ENCODE measurements around the gene CSNK2A1.

CSNK2A1 gene

GRCh38 chr20:568097-568652 is 24.6 kb upstream of the CSNK2A1 start:
- no peaks in the 10 kb centered on the region for H3K9me3 ChIP-seq (ENCODE audit: severe bottlenecking)
- H3K4me3 ChIP-seq (ENCODE audit: severe bottlenecking): no peak overlapping the region
- H3K27ac ChIP-seq (ENCODE audit: poor library complexity, severe bottlenecking): no peak overlapping the region
- no peaks in the 10 kb centered on the region for H3K4me1 ChIP-seq (ENCODE audit: insufficient read depth, poor library complexity, severe bottlenecking)
- H3K36me3 ChIP-seq (ENCODE audit: low read depth): no peaks in the 10 kb centered on the region
- H3K27me3 ChIP-seq (ENCODE audit: insufficient read depth, poor library complexity, severe bottlenecking): peaks cover 26% of the 10 kb centered on the region
- no peak for DNase-seq (ENCODE audit: low spot score)
- no peak for TF ChIP-seq CTCF (IDR thresholded peaks at IDR 0.05; ENCODE audit: poor library complexity, severe bottlenecking)
- no peak for ATAC-seq (ENCODE audit: low read depth)

GRCh38 chr20:564192-564591 is 20.6 kb upstream of the CSNK2A1 start:
- Histone ChIP-seq H3K27ac (ENCODE audit: poor library complexity, severe bottlenecking) (no peak overlapping the region), H3K36me3 (ENCODE audit: low read depth) (no peaks in the 10 kb centered on the region), H3K4me3 (ENCODE audit: severe bottlenecking) (no peak overlapping the region), H3K9me3 (ENCODE audit: severe bottlenecking) (no peaks in the 10 kb centered on the region), H3K27me3 (ENCODE audit: insufficient read depth, poor library complexity, severe bottlenecking) (no peaks in the 10 kb centered on the region), H3K4me1 (ENCODE audit: insufficient read depth, poor library complexity, severe bottlenecking) (no peaks in the 10 kb centered on the region)
- DNase-seq (ENCODE audit: low spot score) (no peak), ATAC-seq (ENCODE audit: low read depth) (no peak)
- no peak for TF ChIP-seq CTCF (IDR thresholded peaks at IDR 0.05; ENCODE audit: poor library complexity, severe bottlenecking)

- H3K4me3 ChIP-seq (ENCODE audit: severe bottlenecking): no peak overlapping the region
- no peaks in the 10 kb centered on the region for H3K4me1 ChIP-seq (ENCODE audit: insufficient read depth, poor library complexity, severe bottlenecking)
- no peaks in the 10 kb centered on the region for H3K9me3 ChIP-seq (ENCODE audit: severe bottlenecking)
- no peaks in the 10 kb centered on the region for H3K36me3 ChIP-seq (ENCODE audit: low read depth)
- no peak for TF ChIP-seq CTCF (IDR thresholded peaks at IDR 0.05; ENCODE audit: poor library complexity, severe bottlenecking)
- DNase-seq (ENCODE audit: low spot score) (no peak), ATAC-seq (ENCODE audit: low read depth) (no peak)
- H3K27ac ChIP-seq (ENCODE audit: poor library complexity, severe bottlenecking): no peak overlapping the region
- H3K27me3 ChIP-seq (ENCODE audit: insufficient read depth, poor library complexity, severe bottlenecking): no peaks in the 10 kb centered on the region
Observed at GRCh38 chr20:563187-563586, 19.6 kb upstream of the CSNK2A1 start.

- ATAC-seq (ENCODE audit: low read depth) (no peak), DNase-seq (ENCODE audit: low spot score) (no peak)
- Histone ChIP-seq H3K9me3 (ENCODE audit: severe bottlenecking) (no peaks in the 10 kb centered on the region), H3K27me3 (ENCODE audit: insufficient read depth, poor library complexity, severe bottlenecking) (no peaks in the 10 kb centered on the region), H3K27ac (ENCODE audit: poor library complexity, severe bottlenecking) (no peak overlapping the region), H3K4me1 (ENCODE audit: insufficient read depth, poor library complexity, severe bottlenecking) (no peaks in the 10 kb centered on the region), H3K36me3 (ENCODE audit: low read depth) (no peaks in the 10 kb centered on the region), H3K4me3 (ENCODE audit: severe bottlenecking) (no peak overlapping the region)
- peak; percentile 6 for TF ChIP-seq CTCF (IDR thresholded peaks at IDR 0.05; ENCODE audit: poor library complexity, severe bottlenecking)
Observed at GRCh38 chr20:562232-562897, 18.8 kb upstream of the CSNK2A1 start.
